Nephron (organoid): ENCODE measurements around the gene ELANE.
A peak's percentile ranks its signal among the peaks of the same experiment; 100 is the strongest.

Experiments used
- H3K27ac Mint-ChIP-seq, 3 experiments: 2 replicates each; pipeline ENCODE4 v1.8.0; 2020; ENCODE audit warnings: mixed read lengths in 3 of 3, mild to moderate bottlenecking in 2 of 3, moderate library complexity in 1 of 3
- H3K27me3 Mint-ChIP-seq: 2 replicates; pipeline ENCODE4 v1.8.0; 2021; ENCODE audit warnings: low read depth, mild to moderate bottlenecking, moderate library complexity, mixed read lengths
- H3K36me3 Mint-ChIP-seq: 2 replicates; pipeline ENCODE4 v1.8.0; 2020; ENCODE audit warnings: low read depth, mixed read lengths
- H3K4me1 Mint-ChIP-seq: 2 replicates; pipeline ENCODE4 v1.8.0; 2020; ENCODE audit warnings: mixed read lengths
- H3K4me3 Mint-ChIP-seq, 3 experiments: 2 replicates each; pipeline ENCODE4 v1.8.0; 2020; ENCODE audit warnings: mild to moderate bottlenecking in 3 of 3, mixed read lengths in 3 of 3, moderate library complexity in 2 of 3
- H3K9me3 Mint-ChIP-seq: 2 replicates; pipeline ENCODE4 v1.8.0; 2020; ENCODE audit warnings: mixed read lengths
- CTCF ChIP-seq, 3 experiments: fragments of 200-600 bp; sonication (generic); IDR thresholded peaks; one replicate each; pipeline ENCODE4 v1.5.0; 2021; ENCODE audit warnings: antibody characterized with exemption in 3 of 3; ENCODE audit not compliant: unreplicated experiment in 3 of 3

ELANE gene

GRCh38 chr19:898663-899062, 46.6 kb downstream of the ELANE start:
- Mint-ChIP-seq H3K27ac (peak overlapping the region in 1 of 3 experiments; percentile 63), H3K4me1 (no peaks in the 10 kb centered on the region), H3K9me3 (no peaks in the 10 kb centered on the region), H3K4me3 (no peak overlapping the region), H3K27me3 (no peaks in the 10 kb centered on the region), H3K36me3 (peaks cover 9% of the 10 kb centered on the region)
- no peak for TF ChIP-seq CTCF (IDR thresholded peaks at IDR 0.05; ENCODE audit: unreplicated experiment in 3 of 3)

- Mint-ChIP-seq H3K27ac (no peak overlapping the region), H3K4me3 (no peak overlapping the region), H3K36me3 (peaks cover 9% of the 10 kb centered on the region), H3K4me1 (peaks cover 4% of the 10 kb centered on the region), H3K9me3 (no peaks in the 10 kb centered on the region), H3K27me3 (no peaks in the 10 kb centered on the region)
- TF ChIP-seq CTCF (IDR thresholded peaks at IDR 0.05; ENCODE audit: unreplicated experiment in 3 of 3): no peak
Measured at GRCh38 chr19:899336-900042, 47.4 kb downstream of the ELANE start.

GRCh38 chr19:900043-900301, 47.9 kb downstream of the ELANE start:
- Mint-ChIP-seq H3K27me3 (no peaks in the 10 kb centered on the region), H3K4me1 (peaks cover 4% of the 10 kb centered on the region), H3K27ac (no peak overlapping the region), H3K9me3 (no peaks in the 10 kb centered on the region), H3K36me3 (peaks cover 9% of the 10 kb centered on the region), H3K4me3 (no peak overlapping the region)
- TF ChIP-seq CTCF (IDR thresholded peaks at IDR 0.05; ENCODE audit: unreplicated experiment in 3 of 3): no peak

GRCh38 chr19:900302-901111, 48.4 kb downstream of the ELANE start:
- Mint-ChIP-seq H3K4me3 (no peak overlapping the region), H3K4me1 (peaks cover 4% of the 10 kb centered on the region), H3K27ac (no peak overlapping the region), H3K27me3 (no peaks in the 10 kb centered on the region), H3K9me3 (no peaks in the 10 kb centered on the region), H3K36me3 (peaks cover 9% of the 10 kb centered on the region)
- no peak for TF ChIP-seq CTCF (IDR thresholded peaks at IDR 0.05; ENCODE audit: unreplicated experiment in 3 of 3)

GRCh38 chr19:901216-902092, 49.4 kb downstream of the ELANE start:
- peaks cover 4% of the 10 kb centered on the region for H3K4me1 Mint-ChIP-seq
- no peak for TF ChIP-seq CTCF (IDR thresholded peaks at IDR 0.05; ENCODE audit: unreplicated experiment in 3 of 3)
- no peaks in the 10 kb centered on the region for H3K27me3 Mint-ChIP-seq
- no peaks in the 10 kb centered on the region for H3K9me3 Mint-ChIP-seq
- H3K4me3 Mint-ChIP-seq: no peak overlapping the region
- H3K36me3 Mint-ChIP-seq: peaks cover 9% of the 10 kb centered on the region
- H3K27ac Mint-ChIP-seq: no peak overlapping the region
